ENCODE results near the gene USP20.

GRCh38 chr9:129841071-129841470 is 5.8 kb downstream of the USP20 start:
- no peak for TF ChIP-seq CTCF (IDR thresholded peaks at IDR 0.05)
- no peak for TF ChIP-seq POLR2AphosphoS5 (IDR thresholded peaks at IDR 0.05; ENCODE audit: low read depth, low read length)
- no peak for TF ChIP-seq REST (IDR thresholded peaks at IDR 0.05; ENCODE audit: insufficient read depth in 1 of 2, low read depth in 2 of 2, low read length in 1 of 2)
- TF ChIP-seq SIN3A (IDR thresholded peaks at IDR 0.05; ENCODE audit: borderline replicate concordance, insufficient read depth, low read depth, low read length), result no peak
- TF ChIP-seq TCF7L2 (IDR thresholded peaks at IDR 0.05; ENCODE audit: low read depth, low read length), result no peak
